Peyer's patch (tissue), 4 donors: Measurements from ENCODE around the gene ATP11A. TPM values are rescaled to one million over a fixed set of nuclear protein-coding genes. Genes with fewer than 3 reads are reported as not detected.

Source experiments
- DNase-seq, 3 donors: peaks; one replicate each; pipeline ENCODE4 v3.0.0-alpha.2; 2017 to 2019
- H3K27ac ChIP-seq, 4 donors: fragments of 200-600 bp; sonication (generic); one replicate each; pipeline ENCODE4 v1.5.1; 2016 to 2019
- H3K27me3 ChIP-seq, 2 donors: fragments of 200-600 bp; sonication (generic); one replicate each; pipeline ENCODE4 v1.5.1; 2019
- H3K36me3 ChIP-seq, 3 donors: fragments of 200-600 bp; sonication (generic); one replicate each; pipeline ENCODE4 v1.5.1; 2016 to 2019
- H3K4me1 ChIP-seq, 4 donors: fragments of 200-600 bp; sonication (generic); one replicate each; pipeline ENCODE4 v1.5.1; 2016 to 2019
- H3K4me3 ChIP-seq, 4 donors: fragments of 200-600 bp; sonication (generic); 1 replicate in 3 of 4; 2 replicates in 1 of 4; pipeline ENCODE4 v1.5.1; 2016 to 2019; ENCODE audit warnings: mild to moderate bottlenecking in 1 of 4
- H3K9me3 ChIP-seq, 4 donors: fragments of 200-600 bp; sonication (generic); one replicate each; pipeline ENCODE4 v1.5.1; 2016 to 2019; ENCODE audit warnings: mild to moderate bottlenecking in 1 of 4
- CTCF ChIP-seq, 6 experiments: fragments of 450-650 bp in 4 of 6; fragments of 200-600 bp in 2 of 6; sonication (generic) in 1 of 6; IDR thresholded peaks; one replicate each; pipeline ENCODE4 v1.5.1; 2017 to 2019; ENCODE audit warnings: antibody characterized with exemption in 6 of 6, mild to moderate bottlenecking in 3 of 6, moderate library complexity in 1 of 6
- POLR2A ChIP-seq, 2 donors: fragments of 450-650 bp; IDR thresholded peaks; one replicate each; pipeline ENCODE4 v1.5.1; 2017; ENCODE audit warnings: antibody characterized with exemption in 2 of 2, mild to moderate bottlenecking in 2 of 2, moderate library complexity in 2 of 2
- total RNA-seq, 4 donors: library from RNA; depleted of rRNA; stranded (reverse); fragments of >200 nt; gene quantifications; one replicate each; pipeline ENCODE4 v1.1.0, GENCODE V29; 2016

ATP11A gene
- total RNA-seq, 4 donors from 2014 or later, result 33.1 to 64.2 (median 53.7) TPM

GRCh38 chr13:112918266-112918665, 228.4 kb downstream of the ATP11A start:
- H3K9me3 ChIP-seq, result no peaks in the 10 kb centered on the region
- H3K4me3 ChIP-seq, result no peak overlapping the region

GRCh38 chr13:112918746-112919145, 228.9 kb downstream of the ATP11A start:
- Histone ChIP-seq H3K4me3 (no peak overlapping the region), H3K36me3 (no peaks in the 10 kb centered on the region), H3K9me3 (no peaks in the 10 kb centered on the region), H3K27ac (no peak overlapping the region), H3K27me3 (no peaks in the 10 kb centered on the region), H3K4me1 (no peaks in the 10 kb centered on the region)
- DNase-seq, result no peak
- TF ChIP-seq CTCF (IDR thresholded peaks at IDR 0.05) (no peak), POLR2A (IDR thresholded peaks at IDR 0.05) (no peak)

More at GRCh38 chr13:112918266-112918665, 228.4 kb downstream of the ATP11A start:
- TF ChIP-seq POLR2A (IDR thresholded peaks at IDR 0.05), result no peak
- no peak for TF ChIP-seq CTCF (IDR thresholded peaks at IDR 0.05)
- H3K36me3 ChIP-seq, result no peaks in the 10 kb centered on the region
- H3K27me3 ChIP-seq, result no peaks in the 10 kb centered on the region
- no peaks in the 10 kb centered on the region for H3K4me1 ChIP-seq
- no peak for DNase-seq
- H3K27ac ChIP-seq, result no peak overlapping the region

- DNase-seq, result no peak
- H3K4me3 ChIP-seq, result no peak overlapping the region
- TF ChIP-seq CTCF (IDR thresholded peaks at IDR 0.05) (no peak), POLR2A (IDR thresholded peaks at IDR 0.05) (no peak)
- H3K27me3 ChIP-seq, result no peaks in the 10 kb centered on the region
- H3K36me3 ChIP-seq, result no peaks in the 10 kb centered on the region
- no peak overlapping the region for H3K27ac ChIP-seq
- no peaks in the 10 kb centered on the region for H3K9me3 ChIP-seq
- H3K4me1 ChIP-seq, result peaks cover 0 to 9% (median 0%) of the 10 kb centered on the region in 4 donors
Observed at GRCh38 chr13:112923962-112924361, 234.1 kb downstream of the ATP11A start.

- Histone ChIP-seq H3K4me1 (peaks cover 0 to 13% (median under 1%) of the 10 kb centered on the region in 4 donors), H3K9me3 (no peaks in the 10 kb centered on the region), H3K27me3 (no peaks in the 10 kb centered on the region), H3K36me3 (no peaks in the 10 kb centered on the region), H3K27ac (no peak overlapping the region), H3K4me3 (no peak overlapping the region)
- DNase-seq, result no peak
- TF ChIP-seq POLR2A (IDR thresholded peaks at IDR 0.05) (no peak), CTCF (IDR thresholded peaks at IDR 0.05) (no peak)
Observed at GRCh38 chr13:112924365-112924764, 234.5 kb downstream of the ATP11A start.

- TF ChIP-seq CTCF (IDR thresholded peaks at IDR 0.05), result no peak
- Histone ChIP-seq H3K27me3 (no peaks in the 10 kb centered on the region), H3K4me1 (peaks cover 0 to 22% (median 2%) of the 10 kb centered on the region in 4 donors), H3K36me3 (no peaks in the 10 kb centered on the region), H3K27ac (no peak overlapping the region), H3K9me3 (no peaks in the 10 kb centered on the region), H3K4me3 (no peak overlapping the region)
- no peak for DNase-seq
Observed at GRCh38 chr13:112926003-112926402, 236.2 kb downstream of the ATP11A start.

GRCh38 chr13:112926993-112927392, 237.2 kb downstream of the ATP11A start:
- Histone ChIP-seq H3K9me3 (no peaks in the 10 kb centered on the region), H3K4me3 (no peak overlapping the region), H3K4me1 (peaks cover 0 to 26% (median 2%) of the 10 kb centered on the region in 4 donors), H3K27me3 (no peaks in the 10 kb centered on the region), H3K27ac (no peak overlapping the region), H3K36me3 (no peaks in the 10 kb centered on the region)
- no peak for TF ChIP-seq POLR2A (IDR thresholded peaks at IDR 0.05)
- no peak for TF ChIP-seq CTCF (IDR thresholded peaks at IDR 0.05)
- no peak for DNase-seq
